ENCODE results near the gene FRY.
"Not testable (repeated sequence)": the region's sequence is repeated elsewhere in the genome, so short reads cannot be mapped to it uniquely, and the experiment has no call there.

The FRY gene

DNA sequence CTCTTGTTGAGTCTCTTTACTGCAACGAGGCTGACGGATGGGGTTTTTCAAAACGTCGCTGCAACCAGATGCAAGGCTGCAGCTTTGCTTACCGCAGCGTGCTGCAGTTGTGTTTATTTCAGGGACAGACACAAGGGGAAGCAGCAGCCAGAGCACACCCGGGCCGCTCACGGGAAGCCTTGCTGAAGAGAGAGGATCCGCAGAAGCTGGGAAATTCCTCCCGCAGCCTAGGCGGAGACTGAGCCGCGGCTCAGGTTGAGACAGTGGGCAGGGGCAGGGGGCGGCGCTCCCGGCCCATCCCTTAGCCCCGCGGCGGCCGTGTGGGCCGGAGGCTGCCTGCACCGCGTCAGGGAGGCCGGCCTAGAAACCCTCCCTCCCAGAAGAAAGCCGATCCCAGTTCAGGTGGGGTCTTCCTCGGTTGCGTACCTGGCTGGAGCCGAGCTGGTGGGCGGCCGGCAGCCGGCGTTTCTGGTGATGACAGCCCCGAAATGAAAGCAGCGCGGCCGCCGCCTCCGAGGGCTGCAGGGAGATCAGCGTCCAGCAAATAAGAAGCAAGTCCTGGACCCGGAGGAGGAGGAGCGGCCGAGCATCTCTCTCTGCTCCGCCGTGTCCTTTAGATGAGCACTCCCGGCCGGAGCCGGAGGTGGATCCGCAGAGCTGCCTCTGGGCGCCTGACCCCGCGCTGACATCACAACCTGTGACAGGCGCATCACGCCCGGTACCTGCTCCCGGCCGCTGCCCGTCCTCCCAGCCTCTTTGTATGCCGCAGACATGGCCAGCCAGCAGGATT, at the start of gene FRY:
Gene FRY, plus strand, starts transcription at position 750 of the 790 bp plus-strand sequence. Its CDS starts 22 bp downstream, at position 772.
- peak; percentile 41 for DNase-seq

DNA sequence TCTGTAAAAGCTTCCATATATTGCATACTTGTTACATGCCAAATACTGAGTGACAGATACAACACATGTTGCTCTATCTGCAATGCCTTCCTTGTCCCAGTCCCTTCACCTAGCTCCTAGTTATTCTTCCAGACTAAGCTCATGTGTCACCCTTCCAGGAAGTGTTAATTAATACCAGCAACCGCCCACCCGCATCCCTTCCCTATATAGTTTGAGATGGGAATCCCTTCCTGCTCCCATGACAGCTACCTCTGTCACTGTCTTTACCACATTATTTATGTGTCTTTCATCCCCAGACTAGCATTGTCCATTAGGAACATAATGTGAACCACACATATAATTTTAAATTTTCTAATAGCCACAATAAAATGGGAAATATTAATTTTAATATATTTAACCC, 49.5 kb upstream of the FRY start:
- no peak for DNase-seq

- no peak for DNase-seq
Observed at GRCh38 chr13:31982540-31982939, 49.0 kb upstream of the FRY start.

GRCh38 chr13:31983696-31984095, 47.9 kb upstream of the FRY start:
- DNase-seq: not testable (repeated sequence)

GRCh38 chr13:31984388-31984787, 47.2 kb upstream of the FRY start:
- not testable (repeated sequence) for DNase-seq

DNA sequence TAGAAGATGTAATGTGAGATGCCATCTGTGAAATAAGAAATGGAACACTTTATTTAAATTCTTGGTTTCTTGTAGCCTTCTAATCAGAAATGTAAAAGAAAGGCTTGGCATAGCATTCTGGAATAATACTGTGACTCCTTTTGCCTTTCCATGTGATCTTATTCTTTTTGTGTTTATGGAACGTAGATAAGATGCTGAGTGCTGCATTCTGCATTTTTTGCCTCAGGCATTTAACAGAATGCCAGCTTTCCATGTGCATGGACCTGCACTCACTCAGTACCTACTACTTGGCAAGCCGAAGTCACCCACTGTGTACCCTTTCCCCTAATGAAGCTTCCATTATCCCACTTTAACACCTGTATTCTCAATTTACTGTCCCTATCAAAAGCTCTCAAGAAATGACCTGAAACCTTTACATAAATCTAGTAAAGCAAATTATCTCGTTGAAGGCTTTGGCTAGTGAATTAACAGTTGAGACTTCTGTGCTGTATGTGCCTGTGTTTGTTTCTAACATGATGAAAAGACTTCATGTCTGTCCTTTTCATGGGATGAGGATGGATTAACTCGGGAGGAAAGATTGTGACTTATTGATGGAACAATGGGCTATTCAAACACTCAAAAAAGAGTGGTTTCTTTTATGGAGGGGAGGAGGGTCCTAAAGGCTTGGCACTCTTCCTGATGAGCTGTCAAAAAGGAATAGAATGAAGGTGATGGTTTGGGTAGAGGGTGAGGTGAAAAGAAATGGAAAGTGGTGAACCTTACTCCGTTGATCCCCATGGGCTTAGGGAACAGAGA, 44.7 kb upstream of the FRY start:
- no peak for DNase-seq

DNA sequence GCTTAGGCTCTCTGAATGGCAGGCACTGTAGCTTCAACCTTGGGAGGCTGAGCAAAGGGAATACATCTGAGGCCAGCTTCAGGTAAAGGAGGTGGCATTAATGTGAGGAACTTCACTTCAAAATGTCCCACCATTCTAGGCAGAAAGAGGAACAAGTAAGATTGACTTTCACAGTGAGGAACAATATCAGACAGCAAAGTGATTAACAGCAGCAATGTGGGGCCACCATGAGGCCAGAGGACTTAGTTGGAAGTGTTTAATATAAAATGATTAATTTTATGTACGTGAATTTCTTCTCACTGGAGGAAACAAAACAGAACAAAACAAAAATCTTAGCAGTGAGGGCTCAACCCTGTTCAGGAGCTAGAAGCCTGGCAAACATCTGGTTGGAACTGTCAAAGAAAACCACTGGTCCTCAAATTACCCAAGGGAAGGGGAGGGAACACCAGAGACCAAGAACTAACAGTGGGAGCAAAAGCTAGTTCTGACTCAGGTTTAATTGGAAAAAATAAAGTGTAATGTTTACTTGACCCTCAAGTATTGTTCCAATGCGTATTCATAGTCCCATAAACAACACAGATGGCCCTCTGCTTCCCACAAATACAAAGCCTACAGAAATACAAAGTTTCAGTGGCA, 43.9 kb upstream of the FRY start:
- DNase-seq: no peak

GRCh38 chr13:31994367-31994766, 37.2 kb upstream of the FRY start:
- DNase-seq: not testable (repeated sequence)

- DNase-seq: no peak
Observed at GRCh38 chr13:31996601-31997000, 35.0 kb upstream of the FRY start.

GRCh38 chr13:31997641-31998040, 33.9 kb upstream of the FRY start:
- no peak for DNase-seq

- DNase-seq: no peak
Observed at GRCh38 chr13:31998131-31998530, 33.4 kb upstream of the FRY start.

DNA sequence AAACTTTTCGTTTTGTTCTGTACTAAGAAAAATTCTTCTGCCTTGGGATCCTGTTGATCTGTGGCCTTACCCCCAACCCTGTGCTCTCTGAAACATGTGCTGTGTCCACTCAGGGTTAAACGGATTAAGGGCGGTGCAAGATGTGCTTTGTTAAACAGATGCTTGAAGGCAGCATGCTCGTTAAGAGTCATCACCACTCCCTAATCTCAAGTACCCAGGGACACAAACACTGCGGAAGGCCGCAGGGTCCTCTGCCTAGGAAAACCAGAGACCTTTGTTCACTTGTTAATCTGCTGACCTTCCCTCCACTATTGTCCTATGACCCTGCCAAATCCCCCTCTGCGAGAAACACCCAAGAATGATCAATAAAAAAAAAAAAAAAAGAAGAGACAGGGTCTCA, 30.8 kb upstream of the FRY start:
- not testable (repeated sequence) for DNase-seq

GRCh38 chr13:32001154-32001768, 30.3 kb upstream of the FRY start:
- no peak for DNase-seq

GRCh38 chr13:32001769-32002168, 29.8 kb upstream of the FRY start:
- DNase-seq: no peak

DNA sequence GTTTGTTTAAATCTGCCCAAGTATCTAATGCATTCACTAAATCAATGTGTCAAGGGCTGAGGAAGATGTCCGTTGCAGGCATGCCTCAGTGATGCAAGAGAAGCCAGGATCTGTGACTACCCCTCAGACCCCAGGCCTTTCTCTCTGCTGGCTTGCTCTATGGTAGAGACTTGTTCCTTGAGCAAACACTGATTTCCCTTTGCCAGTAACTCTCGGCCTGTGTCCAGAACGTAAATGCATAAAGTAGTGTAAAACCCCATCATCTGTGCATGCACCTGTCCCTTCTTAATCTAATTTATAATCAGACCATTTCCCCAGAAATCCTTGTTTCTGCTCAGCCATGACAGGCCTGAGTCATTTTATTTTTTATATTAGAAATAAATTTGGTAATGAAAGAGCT, 28.7 kb upstream of the FRY start:
- no peak for DNase-seq

DNA sequence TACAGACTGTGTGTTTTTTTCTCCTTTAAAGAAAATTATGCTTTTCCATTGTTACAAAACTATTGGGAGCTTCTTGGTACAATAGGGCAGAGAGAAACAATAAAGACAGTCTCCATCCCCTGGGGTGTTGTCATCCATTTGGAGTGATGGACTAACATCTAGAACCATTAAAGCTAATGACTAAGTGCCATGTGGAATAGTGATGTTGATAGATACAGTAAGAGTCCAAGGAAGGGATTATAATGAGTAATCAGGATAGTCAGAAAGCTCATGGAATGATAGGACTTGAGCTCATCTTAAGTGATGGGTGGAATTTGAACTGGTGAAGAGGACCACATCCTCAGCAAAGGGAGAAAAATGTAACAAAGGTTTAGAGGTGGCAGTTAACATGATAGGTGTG, 24.1 kb upstream of the FRY start:
- DNase-seq: no peak

- DNase-seq: no peak
Observed at GRCh38 chr13:32008518-32009175, 22.9 kb upstream of the FRY start.

- DNase-seq: no peak
Observed at GRCh38 chr13:32009362-32009761, 22.2 kb upstream of the FRY start.

DNA sequence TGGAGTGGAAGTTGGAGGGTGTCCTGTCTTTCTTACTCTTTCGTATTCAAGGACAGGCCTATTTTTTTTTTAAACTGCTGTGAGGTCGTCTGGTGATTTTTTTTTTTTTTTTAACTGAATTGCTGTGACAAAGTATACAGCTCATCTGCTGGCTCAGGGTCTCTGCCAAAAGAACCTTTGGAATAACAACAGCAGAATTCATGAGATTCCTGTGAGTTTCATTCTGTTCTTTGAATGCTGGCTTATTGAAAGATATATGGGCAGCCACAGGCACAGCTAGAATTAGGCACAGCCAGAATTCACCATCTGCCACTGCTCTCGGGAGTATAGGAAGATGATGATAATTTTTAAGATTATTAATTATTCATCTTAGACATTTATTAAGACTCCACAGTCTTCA, 21.4 kb upstream of the FRY start:
- DNase-seq: no peak

- DNase-seq: no peak
Observed at GRCh38 chr13:32011971-32012370, 19.6 kb upstream of the FRY start.

DNA sequence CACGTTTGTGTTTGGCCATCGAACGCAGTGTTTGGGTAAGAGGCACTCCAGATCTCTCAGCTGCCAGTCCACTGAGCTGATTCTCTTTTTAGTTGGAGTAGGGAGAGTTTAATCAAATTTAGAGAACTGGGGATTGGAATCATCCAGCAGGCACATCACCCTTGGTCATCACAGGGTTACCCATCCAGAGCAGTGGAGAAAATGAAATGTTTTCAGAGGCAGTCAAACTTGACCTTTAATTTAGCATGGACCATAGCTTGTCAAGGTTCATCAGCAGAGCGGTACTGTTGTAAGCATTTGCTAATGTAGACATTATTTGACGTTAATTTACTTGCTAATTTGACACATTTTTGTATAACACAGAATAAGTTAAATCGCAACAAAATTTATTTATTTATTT, 18.4 kb upstream of the FRY start:
- DNase-seq: no peak

DNA sequence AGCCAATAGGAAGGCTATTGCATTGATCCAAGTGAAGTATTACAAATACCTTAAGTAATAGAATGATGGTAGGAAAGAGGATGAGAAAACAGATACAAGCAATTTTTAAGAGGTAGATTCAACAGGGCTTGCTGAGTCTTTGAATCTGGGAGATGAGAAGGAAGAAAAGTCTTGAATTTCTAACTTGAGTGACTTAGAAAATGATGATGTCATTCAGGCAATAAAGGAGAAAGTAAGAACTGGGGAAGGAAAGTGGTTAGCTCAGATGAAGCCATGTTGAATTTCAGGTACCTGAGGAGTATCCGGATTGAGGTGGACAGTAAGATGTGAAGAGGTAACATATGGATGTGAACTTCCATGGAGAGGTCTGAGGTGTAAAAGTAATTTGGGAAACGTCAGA, 15.5 kb upstream of the FRY start:
- DNase-seq: no peak

GRCh38 chr13:32016631-32017030, 14.9 kb upstream of the FRY start:
- no peak for DNase-seq

Data from NCI-H524 treated with DMSO at 0.1 percent for 48 hours (cell line).